ENCODE measurements around the gene MXD3.
"Not testable (repeated sequence)": the region's sequence is repeated elsewhere in the genome, so short reads cannot be mapped to it uniquely, and the experiment has no call there.

Gene MXD3

GRCh38 chr5:177275883-177276282 is 35.8 kb downstream of the MXD3 start:
- FAIRE-seq, result no peak
- no peak for DNase-seq (ENCODE audit: insufficient read length, low spot score)

DNA sequence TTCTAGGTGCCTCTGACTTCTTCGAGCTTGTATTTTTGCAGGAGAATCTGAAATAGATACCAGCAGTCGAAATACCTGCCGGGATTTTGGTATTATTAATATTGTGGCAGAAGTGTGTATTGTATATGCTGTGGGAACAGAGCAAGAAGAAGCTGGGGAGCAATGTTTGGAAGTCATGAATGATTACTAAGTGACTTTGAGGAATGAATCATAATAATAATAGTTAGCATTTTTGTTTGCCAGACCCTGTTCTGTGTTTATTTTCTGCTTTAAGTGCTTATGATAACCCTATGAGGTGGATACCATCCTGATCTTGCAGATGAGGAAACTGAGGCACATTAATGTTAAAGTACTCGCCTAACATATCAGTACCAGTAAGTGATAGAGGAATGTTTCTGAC is 40.6 kb downstream of the MXD3 start:
- DNase-seq (ENCODE audit: insufficient read length, low spot score), result no peak
- no peak for FAIRE-seq

- FAIRE-seq, result no peak
- DNase-seq (ENCODE audit: insufficient read length, low spot score), result no peak
These were observed 41.0 kb downstream of the MXD3 start for GRCh38 chr5:177270653-177271052.

GRCh38 chr5:177269976-177270375 is 41.7 kb downstream of the MXD3 start:
- DNase-seq (ENCODE audit: insufficient read length, low spot score) (no peak), FAIRE-seq (no peak)

DNA sequence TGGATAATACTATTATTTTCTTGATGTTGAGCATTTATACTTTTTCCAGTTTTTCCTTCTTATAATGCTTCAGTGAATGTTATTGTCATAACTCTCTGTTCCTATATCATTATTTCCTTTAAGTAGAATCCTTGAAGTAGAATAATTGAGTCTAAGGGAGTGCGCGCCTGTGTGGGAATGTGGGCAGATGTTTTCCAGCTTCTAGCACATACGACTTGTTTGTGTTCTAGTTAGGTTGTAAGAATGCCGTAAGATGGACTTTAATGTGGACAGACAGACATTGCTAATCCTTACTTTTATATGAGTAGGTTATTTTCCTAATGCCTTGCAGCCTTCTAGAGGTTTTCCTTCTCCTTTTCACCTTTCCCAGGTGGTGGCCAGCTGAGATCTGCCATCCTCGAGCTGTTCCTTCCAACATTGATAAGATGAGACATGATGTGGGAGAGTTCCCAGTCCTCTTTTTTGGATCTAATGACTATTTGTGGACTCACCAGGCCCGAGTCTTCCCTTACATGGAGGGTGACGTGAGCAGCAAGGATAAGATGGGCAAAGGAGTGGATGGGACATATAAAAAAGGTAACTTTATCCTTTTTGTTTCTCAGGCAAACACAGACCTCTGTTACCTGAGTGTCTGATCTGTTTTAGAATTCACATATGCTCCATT is 42.3 kb downstream of the MXD3 start:
- no peak for FAIRE-seq
- DNase-seq (ENCODE audit: insufficient read length, low spot score), result no peak

- DNase-seq (ENCODE audit: insufficient read length, low spot score) (no peak), FAIRE-seq (no peak)
These were observed 46.3 kb downstream of the MXD3 start for GRCh38 chr5:177265395-177265794.

GRCh38 chr5:177264178-177264577 is 47.5 kb downstream of the MXD3 start:
- no peak for DNase-seq (ENCODE audit: insufficient read length, low spot score)
- no peak for FAIRE-seq

GRCh38 chr5:177261510-177261909 is 50.2 kb downstream of the MXD3 start:
- no peak for FAIRE-seq
- DNase-seq (ENCODE audit: insufficient read length, low spot score), result no peak

DNA sequence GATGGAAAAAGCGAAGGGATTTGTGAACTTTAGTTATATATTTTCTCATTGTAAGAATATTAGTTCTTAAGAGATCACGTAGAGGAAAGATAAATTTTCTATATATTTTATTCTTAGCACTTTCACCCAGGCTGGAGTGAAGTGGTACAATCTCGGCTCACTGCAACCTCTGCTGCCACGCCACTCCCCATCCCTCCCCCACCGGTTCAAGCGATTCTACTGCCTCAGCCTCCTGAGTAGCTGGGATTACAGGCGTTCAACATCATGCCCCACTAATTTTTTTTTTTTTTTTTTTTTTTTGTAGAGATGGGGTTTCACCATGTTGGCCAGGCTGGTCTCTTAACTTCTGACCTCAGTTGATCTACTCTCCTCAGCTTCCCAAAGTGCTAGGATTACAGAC is 50.7 kb downstream of the MXD3 start:
- DNase-seq (ENCODE audit: insufficient read length, low spot score), result no peak
- no peak for FAIRE-seq

DNA sequence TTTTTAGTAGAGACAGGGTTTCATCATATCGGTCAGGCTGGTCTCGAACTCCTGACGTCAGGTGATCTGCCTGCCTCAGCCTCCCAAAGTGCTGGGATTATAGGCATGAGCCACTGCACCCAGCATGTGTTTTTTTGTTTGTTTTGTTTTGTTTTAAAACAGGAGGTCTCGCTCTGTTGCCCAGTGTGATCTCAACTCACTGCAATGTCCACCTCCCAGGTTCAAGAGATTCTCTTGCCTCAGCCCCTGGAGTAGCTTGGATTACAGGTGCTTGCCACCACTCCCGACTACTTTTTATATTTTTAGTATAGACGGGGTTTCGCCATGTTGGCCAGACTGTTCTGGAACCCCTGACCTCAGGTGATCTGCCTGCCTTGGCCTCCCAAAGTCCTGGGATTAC is 53.0 kb downstream of the MXD3 start:
- FAIRE-seq; DNase-seq (ENCODE audit: insufficient read length, low spot score): not testable (repeated sequence)

Data from HTR-8/SVneo (cell line).